ENCODE measurements around the gene EMC9.

GRCh38 chr14:24130380-24130716, 11.0 kb downstream of the EMC9 start, which contains the start of gene FITM1:
- TF ChIP-seq CTCF (IDR thresholded peaks at IDR 0.05; ENCODE audit: borderline replicate concordance, extremely low read depth, low read length, poor library complexity, severe bottlenecking) (no peak), EZH2 (IDR thresholded peaks at IDR 0.05; ENCODE audit: borderline replicate concordance, low read depth, low read length, severe bottlenecking) (no peak)

Measured in DND-41 (cell line).